Endometrium (tissue), 2 donors: ENCODE measurements around the gene TWNK.

ENCODE experiments used
- FAIRE-seq: peaks from 2 replicates; lab custom pipeline; 2012; peaks lifted over from hg19 to GRCh38; lab: Jason Lieb, UNC
- donor health status: control.
- donor health status: control.

TWNK gene

GRCh38 chr10:101012525-101013364 lies 25.4 kb downstream of the TWNK start:
- FAIRE-seq: peak; percentile 18

- FAIRE-seq: no peak
These were observed 26.1 kb downstream of the TWNK start for GRCh38 chr10:101013365-101013825.

- no peak for FAIRE-seq
These were observed 27.0 kb downstream of the TWNK start for GRCh38 chr10:101014230-101014884.

- FAIRE-seq: no peak
These were observed 27.7 kb downstream of the TWNK start for GRCh38 chr10:101014966-101015581.

DNA sequence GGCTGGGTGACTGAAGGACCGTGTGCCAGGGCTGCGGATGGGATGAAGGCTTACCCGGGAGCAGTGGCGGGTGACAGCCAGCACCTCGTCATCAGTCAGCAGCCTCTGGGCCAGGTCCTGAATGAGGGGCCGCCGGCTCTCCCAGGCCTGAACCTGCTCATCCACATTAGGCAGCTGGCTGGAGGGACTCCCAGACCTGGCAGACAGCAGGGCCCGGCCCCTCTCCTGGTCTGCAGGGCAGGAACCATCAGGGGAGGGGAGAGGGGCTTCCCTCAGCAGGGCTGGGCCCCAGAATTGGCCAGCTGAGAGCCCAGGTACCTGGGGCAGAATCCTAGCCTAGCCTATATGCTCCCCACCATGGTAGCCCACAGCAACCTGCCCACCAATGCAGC lies 28.2 kb downstream of the TWNK start:
- no peak for FAIRE-seq

- no peak for FAIRE-seq
These were observed 29.5 kb downstream of the TWNK start for GRCh38 chr10:101016814-101017213.

- FAIRE-seq: no peak
These were observed 30.8 kb downstream of the TWNK start for GRCh38 chr10:101018118-101018599.

DNA sequence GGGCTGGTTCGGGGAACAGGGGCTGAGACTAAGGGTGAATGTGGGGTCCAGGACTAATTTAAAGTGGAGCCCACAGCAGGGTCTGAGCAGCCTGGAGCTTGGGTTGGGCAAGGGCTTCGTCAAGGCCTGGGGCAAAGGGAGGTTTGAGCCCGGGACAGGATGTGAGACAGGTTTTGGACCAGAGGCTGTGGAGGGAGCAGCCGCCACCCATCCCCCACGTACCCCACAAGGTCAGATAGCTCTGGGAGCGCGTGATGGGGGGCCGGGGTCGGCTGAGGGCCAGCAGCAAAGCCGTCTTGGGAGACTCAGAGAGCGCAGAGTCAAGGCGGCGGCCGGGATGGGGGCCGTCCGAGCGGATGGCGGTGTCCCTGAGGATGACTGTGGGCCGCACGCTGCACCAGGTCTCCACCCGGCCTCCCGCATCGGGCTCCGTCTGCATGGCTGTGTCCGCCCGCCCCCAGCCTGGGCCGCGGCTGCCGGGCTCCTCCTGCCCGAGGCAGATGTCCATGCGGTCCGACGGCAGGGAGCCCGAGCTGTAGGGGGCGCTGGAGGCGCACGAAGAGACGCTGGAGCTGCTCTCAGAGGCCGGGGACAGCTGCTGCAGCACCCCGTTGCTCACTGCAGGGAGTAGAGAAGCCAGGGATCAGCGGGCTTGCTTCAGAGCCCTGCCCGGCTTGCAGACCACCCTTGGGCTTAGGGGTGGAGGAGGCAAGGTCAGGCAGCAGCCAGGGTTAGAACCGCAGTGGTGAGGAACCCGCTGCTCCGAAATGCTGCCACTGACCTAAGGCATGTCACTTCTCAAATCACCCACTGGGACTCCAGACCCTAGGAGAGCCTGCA lies 31.5 kb downstream of the TWNK start:
- no peak for FAIRE-seq

GRCh38 chr10:101019440-101019703 lies 32.0 kb downstream of the TWNK start:
- no peak for FAIRE-seq

DNA sequence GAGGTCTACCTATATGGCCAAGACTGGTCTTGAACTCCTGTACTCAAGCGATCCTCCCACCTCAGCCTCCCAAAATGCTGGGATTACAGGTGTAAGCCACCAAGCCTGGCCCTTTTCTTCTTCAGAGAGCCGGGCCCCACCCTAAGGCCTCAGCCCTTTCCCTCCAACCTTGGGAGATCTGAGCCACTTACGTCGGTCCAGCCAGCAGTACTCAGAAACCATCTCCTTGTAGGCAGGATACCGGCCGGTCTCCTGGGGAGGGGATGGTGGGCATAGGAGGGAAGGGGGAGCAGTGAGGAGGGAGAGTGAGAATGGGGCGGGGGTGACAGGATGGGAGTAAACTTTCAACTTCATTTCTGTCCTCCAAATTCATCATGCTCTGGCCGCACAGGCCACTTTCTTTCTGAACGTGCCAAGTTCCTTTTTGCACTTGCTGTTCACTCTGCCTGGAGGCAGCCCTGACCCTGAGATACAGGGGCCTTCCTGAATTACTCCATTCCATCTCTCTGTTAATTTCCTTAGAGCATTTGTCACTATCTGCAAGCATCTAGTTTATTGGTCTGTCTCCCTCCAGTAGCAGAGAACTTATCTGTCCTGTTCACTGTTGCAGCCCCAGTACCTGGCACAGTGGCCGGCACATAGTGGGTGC lies 33.2 kb downstream of the TWNK start:
- no peak for FAIRE-seq

DNA sequence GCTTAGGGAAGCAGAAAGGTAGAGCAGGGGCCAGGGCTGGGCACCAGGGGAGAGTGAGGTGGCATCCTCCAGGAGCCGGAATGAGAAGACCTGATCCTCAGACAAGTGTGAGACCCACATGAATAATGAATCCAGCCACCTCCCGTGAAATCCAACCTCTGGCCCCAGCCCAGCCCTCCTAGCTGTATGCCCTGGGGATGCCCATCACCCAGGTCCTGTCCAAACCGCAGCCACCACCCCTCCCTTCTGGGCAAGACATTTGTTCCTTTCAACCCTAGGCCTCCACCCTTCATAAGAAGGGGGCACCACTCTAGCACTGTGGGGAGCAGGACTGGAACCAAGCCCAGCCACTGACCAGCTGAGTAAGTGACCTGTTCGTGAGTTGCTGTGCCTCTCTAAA lies 33.9 kb downstream of the TWNK start:
- FAIRE-seq: no peak

DNA sequence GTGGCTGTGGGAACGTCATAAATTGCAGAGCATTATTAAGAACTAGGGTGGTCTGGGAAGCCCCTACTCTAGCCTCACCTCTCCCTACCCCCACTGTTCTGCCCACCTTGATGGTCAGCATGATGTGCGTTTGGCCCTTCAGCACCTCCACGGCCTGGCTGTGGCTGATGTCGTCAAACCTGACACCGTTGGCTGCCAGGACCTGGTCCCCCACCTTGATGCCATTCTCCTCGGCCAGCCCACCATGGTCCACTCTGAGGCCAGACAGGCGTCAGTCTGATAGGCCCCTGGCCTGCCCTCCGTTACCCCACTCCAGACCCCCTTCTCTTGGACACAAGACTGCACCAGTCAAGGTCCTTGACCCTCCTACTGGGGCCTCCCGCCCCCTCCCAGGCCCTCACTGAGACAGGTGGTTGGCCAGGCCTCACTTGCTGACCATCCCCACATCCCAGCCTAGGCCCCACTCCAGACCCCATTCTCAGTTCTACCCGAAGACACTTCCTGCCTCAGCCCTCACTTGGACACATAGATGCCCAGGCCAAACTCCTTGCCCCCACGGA lies 34.4 kb downstream of the TWNK start:
- FAIRE-seq: no peak

DNA sequence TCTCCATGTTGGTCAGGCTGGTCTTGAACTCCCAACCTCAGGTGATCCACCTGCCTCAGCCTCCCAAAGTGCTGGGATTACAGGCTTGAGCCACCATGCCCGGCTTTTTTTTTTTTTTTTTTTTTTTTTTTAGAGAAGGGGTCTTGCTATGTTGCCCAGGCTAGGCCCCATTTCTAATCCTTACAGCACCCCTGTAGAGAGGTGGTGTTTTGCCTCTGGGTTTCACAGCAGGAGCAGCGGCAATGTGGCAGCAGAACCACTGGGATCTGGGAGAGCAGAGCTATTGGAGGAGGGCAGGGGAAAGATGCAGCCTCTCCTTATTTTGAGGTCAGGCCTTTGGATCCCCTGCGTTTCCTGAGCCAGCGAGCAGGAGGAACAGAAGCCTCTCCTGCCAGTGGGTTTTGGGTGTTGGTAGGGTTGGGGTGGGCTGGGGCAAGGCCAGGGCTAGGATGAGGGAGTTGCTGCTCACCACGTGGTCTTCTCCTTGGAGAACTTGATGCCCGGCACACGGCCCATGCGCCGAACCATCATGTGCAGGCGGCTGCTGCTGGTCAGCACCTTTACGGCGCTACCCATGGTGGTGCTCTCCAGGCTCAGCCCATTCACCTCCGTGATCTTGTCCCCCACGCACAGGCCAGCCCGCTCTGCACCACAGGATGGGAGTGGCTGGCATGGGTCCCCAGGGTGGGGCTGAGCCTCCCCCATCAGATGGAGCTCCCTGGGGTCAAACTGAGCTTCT lies 35.8 kb downstream of the TWNK start:
- no peak for FAIRE-seq

DNA sequence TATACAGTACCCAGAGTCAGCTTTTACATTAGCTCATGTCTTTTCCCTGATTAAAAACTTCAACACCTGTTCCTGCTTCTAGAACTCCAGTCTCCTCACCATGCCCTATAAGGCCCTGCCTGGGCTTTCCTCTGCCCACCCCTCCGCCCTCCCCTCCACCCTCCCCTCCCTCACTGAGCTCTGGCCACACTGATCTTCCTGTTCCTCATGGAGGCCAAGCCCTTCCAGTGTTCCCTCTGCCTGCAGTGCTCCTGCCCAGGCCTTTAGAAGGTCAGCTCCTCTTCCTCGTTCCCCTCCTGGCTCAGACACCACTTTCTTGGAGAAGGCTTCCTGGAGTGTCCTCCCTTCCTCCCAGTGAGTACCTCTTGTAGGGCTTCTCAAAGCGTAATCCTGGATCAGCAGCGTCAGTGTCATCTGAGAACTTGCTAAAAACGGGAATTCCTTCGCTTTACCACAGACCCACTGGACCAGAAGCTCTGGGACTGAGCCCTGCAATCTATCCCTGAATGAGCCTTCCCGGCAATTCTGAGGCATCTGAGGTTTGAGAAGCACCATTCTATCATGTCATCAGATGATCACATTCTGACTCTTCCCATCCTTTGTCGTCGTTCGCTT lies 39.9 kb downstream of the TWNK start:
- no peak for FAIRE-seq

DNA sequence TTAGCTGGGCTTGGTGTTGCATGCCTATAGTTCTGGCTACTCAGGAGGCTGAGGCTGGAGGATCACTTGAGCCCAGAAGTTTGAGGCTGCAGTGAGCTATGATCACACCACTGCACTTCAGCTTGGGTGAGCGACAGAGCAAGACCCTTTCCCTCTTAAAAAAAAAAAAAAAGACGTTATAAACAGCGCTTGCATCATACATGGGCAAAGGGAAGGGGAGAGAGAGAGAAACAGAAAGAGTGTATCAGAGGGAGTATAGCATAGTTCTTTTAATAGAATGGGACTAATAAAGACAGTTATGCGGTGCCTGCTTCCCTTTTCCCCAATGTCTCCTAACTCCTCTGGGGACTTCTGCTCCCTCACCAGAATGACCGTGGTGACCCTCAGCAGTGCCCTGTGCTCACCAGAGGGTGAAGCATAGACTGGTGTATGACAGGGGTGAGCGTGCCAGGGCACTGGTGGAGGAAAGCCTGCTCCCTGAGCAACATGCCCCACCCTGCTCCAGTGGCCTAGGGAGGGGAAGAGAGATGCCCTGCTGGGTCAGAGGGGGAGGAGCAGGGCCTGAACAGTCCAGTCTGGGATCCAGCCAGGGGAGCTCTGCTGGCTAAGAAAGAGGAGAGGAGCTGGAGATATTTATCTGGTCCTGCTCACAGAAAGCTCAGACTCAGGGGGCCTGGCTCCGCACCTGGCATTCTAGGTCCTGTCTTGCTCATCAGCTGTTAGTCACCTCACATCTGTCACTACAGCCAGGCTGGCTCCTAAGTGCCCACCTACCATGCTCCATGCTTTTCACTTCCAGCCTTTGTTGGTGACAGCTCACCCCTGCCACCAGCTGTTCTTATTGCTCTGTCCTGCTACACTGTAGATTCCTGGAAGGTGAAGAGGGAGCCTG lies 41.3 kb downstream of the TWNK start:
- no peak for FAIRE-seq

- FAIRE-seq: no peak
These were observed 42.4 kb downstream of the TWNK start for GRCh38 chr10:101029520-101030295.

DNA sequence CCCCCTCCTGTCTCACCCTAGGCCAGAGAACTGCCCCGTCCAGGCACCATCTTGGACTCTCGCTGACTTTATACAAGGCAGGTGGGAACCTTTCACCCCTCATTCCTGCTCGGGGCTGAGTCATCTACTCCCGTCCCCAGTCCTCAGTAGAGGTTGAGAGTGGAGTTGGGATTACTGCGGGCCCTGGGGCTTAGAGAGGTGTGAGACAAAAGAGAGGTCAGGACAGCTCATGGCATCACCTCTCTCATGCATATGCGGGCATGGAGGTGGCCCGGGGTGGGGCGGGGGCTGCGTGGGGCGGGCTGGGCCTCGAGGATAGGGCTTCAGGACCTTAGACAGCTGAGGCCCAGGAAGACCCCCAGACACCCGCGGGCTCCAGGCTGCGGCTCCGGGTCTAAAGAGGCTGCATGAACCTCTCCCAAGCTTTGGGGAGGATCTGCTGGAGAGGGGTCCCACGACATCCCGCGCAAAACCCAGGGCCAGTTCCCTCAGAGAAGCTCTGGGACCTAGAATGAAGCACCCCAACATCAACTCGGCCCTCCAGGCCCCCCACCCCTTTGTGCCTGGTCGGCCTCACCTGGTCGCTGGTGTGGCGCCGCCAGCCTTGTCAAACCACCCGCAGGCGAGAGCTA lies 43.3 kb downstream of the TWNK start:
- no peak for FAIRE-seq
